CD4-positive, CD25-positive, alpha-beta regulatory T cell (primary cell): Measurements from ENCODE around the gene POU2AF3. TPM values are rescaled to one million over a fixed set of nuclear protein-coding genes. Genes with fewer than 3 reads are reported as not detected.

ENCODE experiments used
- ATAC-seq, 2 donors: fragments of 150-1000 bp; cut with Tn5 transposase; one replicate each; pipeline ENCODE4 v1.10.0; 2021; ENCODE audit warnings: low read depth in 2 of 2, moderate number of reproducible peaks in 2 of 2, moderate library complexity in 1 of 2
- DNase-seq, 3 donors: peaks; one replicate each; pipeline versions ENCODE4 v3.0.0 to v3.0.0-alpha.2; 2012 to 2022; ENCODE audit warnings: mixed read lengths in 1 of 3
- H3K27ac ChIP-seq: one replicate; pipeline ENCODE4 v1.7.0; 2013; ENCODE audit warnings: mild to moderate bottlenecking, low read length; ENCODE audit not compliant: insufficient read depth, poor library complexity, severe bottlenecking
- H3K27me3 ChIP-seq: one replicate; pipeline ENCODE4 v1.7.0; 2013; ENCODE audit warnings: low read length; ENCODE audit not compliant: control insufficient read depth, insufficient read depth
- H3K36me3 ChIP-seq: one replicate; pipeline ENCODE4 v1.7.0; 2013; ENCODE audit warnings: mild to moderate bottlenecking, low read length, moderate library complexity; ENCODE audit not compliant: control insufficient read depth, insufficient read depth
- H3K4me1 ChIP-seq: 2 replicates; pipeline ENCODE4 v1.7.0; 2013; ENCODE audit warnings: mild to moderate bottlenecking, low read length; ENCODE audit not compliant: insufficient read depth, control insufficient read depth, poor library complexity, severe bottlenecking
- H3K4me3 ChIP-seq: one replicate; pipeline ENCODE4 v1.7.0; 2013; ENCODE audit warnings: low read depth, mild to moderate bottlenecking, low read length, moderate library complexity
- H3K9me3 ChIP-seq, 2 experiments: 1 replicate in 1 of 2; 2 replicates in 1 of 2; pipeline ENCODE4 v1.7.0; 2013; ENCODE audit warnings: low read length in 2 of 2, mild to moderate bottlenecking in 1 of 2, moderate library complexity in 1 of 2; ENCODE audit not compliant: control insufficient read depth in 2 of 2
- H3K27ac Mint-ChIP-seq, 3 donors: one replicate each; pipeline ENCODE4 v1.8.0; 2020 to 2022; ENCODE audit warnings: mild to moderate bottlenecking in 3 of 3, mixed read lengths in 3 of 3, moderate library complexity in 2 of 3
- H3K27me3 Mint-ChIP-seq: one replicate; pipeline ENCODE4 v1.8.0; 2022; ENCODE audit warnings: mild to moderate bottlenecking, mixed read lengths
- H3K36me3 Mint-ChIP-seq: one replicate; pipeline ENCODE4 v1.8.0; 2020; ENCODE audit warnings: mixed read lengths
- H3K4me1 Mint-ChIP-seq, 4 donors: one replicate each; pipeline ENCODE4 v1.8.0; 2020 to 2022; ENCODE audit warnings: mixed read lengths in 4 of 4, mild to moderate bottlenecking in 1 of 4
- H3K4me3 Mint-ChIP-seq, 4 donors: one replicate each; pipeline ENCODE4 v1.8.0; 2020 to 2022; ENCODE audit warnings: mild to moderate bottlenecking in 4 of 4, mixed read lengths in 4 of 4, moderate library complexity in 3 of 4
- H3K9me3 Mint-ChIP-seq, 7 donors: one replicate each; pipeline ENCODE4 v1.8.0; 2020 to 2022; ENCODE audit warnings: mixed read lengths in 7 of 7, mild to moderate bottlenecking in 3 of 7, moderate library complexity in 2 of 7
- polyA plus RNA-seq, 4 donors: library from polyadenylated mRNA; unstranded; fragments of 300-500 nt; fragmentation: Illumina TruSeq; gene quantifications; one replicate each; pipeline ENCODE4 v1.2.3, GENCODE V29; 2021
- total RNA-seq: library from RNA; stranded (reverse); gene quantifications from one replicate; pipeline ENCODE4 v1.2.3, GENCODE V29; 2022

Gene POU2AF3
- total and polyA plus RNA-seq, 5 donors from 2014 or later, result not detected

GRCh38 chr11:111352231-111352746 lies 53.9 kb downstream of the POU2AF3 start:
- ATAC-seq (no peak), DNase-seq (no peak)
- H3K36me3 Mint-ChIP-seq, result no peaks in the 10 kb centered on the region
- Histone ChIP-seq H3K4me1 (no peaks in the 10 kb centered on the region), H3K27me3 (peaks cover 3% of the 10 kb centered on the region), H3K4me3 (no peak overlapping the region), H3K36me3 (no peaks in the 10 kb centered on the region), H3K27ac (no peak overlapping the region), H3K9me3 (no peaks in the 10 kb centered on the region)
- H3K27ac Mint-ChIP-seq, result no peak overlapping the region
- H3K4me1 Mint-ChIP-seq, result no peaks in the 10 kb centered on the region
- H3K4me3 Mint-ChIP-seq, result no peak overlapping the region
- H3K27me3 Mint-ChIP-seq, result no peaks in the 10 kb centered on the region
- no peaks in the 10 kb centered on the region for H3K9me3 Mint-ChIP-seq

- Histone ChIP-seq H3K4me3 (no peak overlapping the region), H3K27ac (no peak overlapping the region), H3K27me3 (no peaks in the 10 kb centered on the region), H3K9me3 (no peaks in the 10 kb centered on the region), H3K36me3 (no peaks in the 10 kb centered on the region), H3K4me1 (no peaks in the 10 kb centered on the region)
- Mint-ChIP-seq H3K36me3 (no peaks in the 10 kb centered on the region), H3K27ac (peak overlapping the region in 1 of 3 donors; percentile 71), H3K9me3 (no peaks in the 10 kb centered on the region), H3K27me3 (no peaks in the 10 kb centered on the region), H3K4me1 (no peaks in the 10 kb centered on the region), H3K4me3 (no peak overlapping the region)
- DNase-seq, result no peak
- ATAC-seq, result no peak
Measured at GRCh38 chr11:111352935-111353710, 54.8 kb downstream of the POU2AF3 start.

DNA sequence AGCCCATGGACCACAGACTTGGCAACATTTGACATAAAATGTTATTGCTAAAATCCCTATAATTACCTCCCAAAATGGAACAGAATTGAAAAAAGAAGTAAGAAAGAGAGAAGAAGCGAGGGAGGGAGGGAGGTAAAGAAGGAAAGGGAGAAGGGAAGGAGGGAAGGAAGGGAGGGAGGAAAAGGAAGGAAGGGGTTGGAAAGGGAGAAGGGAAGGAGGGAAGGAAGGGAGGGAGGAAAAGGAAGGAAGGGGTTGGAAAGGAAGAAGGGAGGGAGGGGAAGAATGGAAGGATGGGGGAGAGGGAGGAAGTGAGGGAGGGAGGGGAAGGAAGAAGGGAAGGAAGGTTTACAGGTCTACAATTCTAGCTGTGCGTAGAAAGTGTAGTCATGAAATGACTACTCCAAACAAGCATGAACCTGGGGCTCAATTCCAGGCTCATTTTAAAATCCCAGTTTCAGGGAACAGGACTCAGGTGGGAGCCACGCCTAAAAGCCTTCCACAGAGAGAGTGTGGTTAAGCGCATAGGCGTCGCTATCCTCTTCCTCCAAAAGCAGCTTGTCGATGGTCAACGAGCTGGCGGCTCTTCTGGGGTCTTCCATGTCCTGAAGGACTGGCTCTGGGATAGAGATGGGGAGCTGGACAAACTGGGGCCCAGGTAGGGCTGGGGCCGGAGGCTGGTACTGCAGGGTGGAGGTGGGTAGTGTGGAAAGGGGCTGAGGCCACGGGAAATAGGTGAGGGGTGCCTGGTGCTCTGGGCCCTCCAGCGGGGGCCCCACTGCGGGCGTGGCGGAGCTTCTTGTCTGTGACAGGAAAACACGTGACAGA lies 55.6 kb downstream of the POU2AF3 start:
- no peaks in the 10 kb centered on the region for H3K4me1 ChIP-seq
- Mint-ChIP-seq H3K27me3 (no peaks in the 10 kb centered on the region), H3K4me1 (no peaks in the 10 kb centered on the region), H3K4me3 (no peak overlapping the region), H3K27ac (no peak overlapping the region), H3K9me3 (no peaks in the 10 kb centered on the region), H3K36me3 (no peaks in the 10 kb centered on the region)
- H3K27ac ChIP-seq, result no peak overlapping the region
- no peak for DNase-seq
- no peaks in the 10 kb centered on the region for H3K9me3 ChIP-seq
- no peak overlapping the region for H3K4me3 ChIP-seq
- no peaks in the 10 kb centered on the region for H3K36me3 ChIP-seq
- ATAC-seq, result no peak
- no peaks in the 10 kb centered on the region for H3K27me3 ChIP-seq

DNA sequence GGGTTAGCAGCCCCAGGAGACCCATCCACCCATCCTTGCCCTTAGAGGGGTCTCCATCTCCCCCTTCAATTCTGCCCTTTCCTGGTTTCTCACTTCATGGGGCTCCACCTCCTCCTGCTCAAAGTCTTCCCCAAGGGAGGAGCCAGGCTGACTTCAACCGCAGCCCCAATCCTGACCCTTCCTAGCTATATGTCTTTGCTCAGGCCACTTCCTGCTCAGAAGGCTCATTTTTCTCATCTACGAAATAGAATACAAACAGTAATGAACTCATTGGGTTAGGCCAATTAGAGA lies 56.2 kb downstream of the POU2AF3 start:
- Mint-ChIP-seq H3K27ac (no peak overlapping the region), H3K27me3 (no peaks in the 10 kb centered on the region), H3K9me3 (no peaks in the 10 kb centered on the region), H3K4me1 (no peaks in the 10 kb centered on the region), H3K4me3 (no peak overlapping the region), H3K36me3 (no peaks in the 10 kb centered on the region)
- Histone ChIP-seq H3K36me3 (no peaks in the 10 kb centered on the region), H3K4me1 (no peaks in the 10 kb centered on the region), H3K4me3 (no peak overlapping the region), H3K9me3 (no peaks in the 10 kb centered on the region), H3K27me3 (no peaks in the 10 kb centered on the region), H3K27ac (no peak overlapping the region)
- no peak for ATAC-seq
- DNase-seq, result no peak

DNA sequence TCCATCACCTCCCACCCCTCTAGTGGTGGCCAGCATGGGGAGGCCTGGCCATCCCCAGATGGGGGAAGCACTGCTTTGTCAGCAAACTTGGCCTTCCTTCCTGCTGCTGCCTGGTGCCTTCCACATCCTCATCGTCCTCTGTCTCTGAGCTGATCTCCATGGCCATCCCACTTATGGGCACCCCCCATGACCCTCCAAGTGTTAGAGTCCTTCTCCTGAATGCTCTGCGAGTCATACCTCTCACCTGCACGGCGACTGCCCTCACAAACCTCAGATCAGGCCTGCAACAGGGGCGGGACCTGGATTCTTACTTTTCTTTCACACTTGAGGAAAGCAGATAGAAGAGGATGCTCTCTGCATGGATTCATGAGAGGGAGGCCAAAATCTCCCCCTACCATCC lies 56.8 kb downstream of the POU2AF3 start:
- no peak for DNase-seq
- Mint-ChIP-seq H3K4me3 (no peak overlapping the region), H3K36me3 (no peaks in the 10 kb centered on the region), H3K4me1 (no peaks in the 10 kb centered on the region), H3K27me3 (no peaks in the 10 kb centered on the region), H3K9me3 (no peaks in the 10 kb centered on the region), H3K27ac (no peak overlapping the region)
- ATAC-seq, result no peak
- Histone ChIP-seq H3K9me3 (no peaks in the 10 kb centered on the region), H3K36me3 (no peaks in the 10 kb centered on the region), H3K4me3 (no peak overlapping the region), H3K27me3 (no peaks in the 10 kb centered on the region), H3K4me1 (no peaks in the 10 kb centered on the region), H3K27ac (no peak overlapping the region)

DNA sequence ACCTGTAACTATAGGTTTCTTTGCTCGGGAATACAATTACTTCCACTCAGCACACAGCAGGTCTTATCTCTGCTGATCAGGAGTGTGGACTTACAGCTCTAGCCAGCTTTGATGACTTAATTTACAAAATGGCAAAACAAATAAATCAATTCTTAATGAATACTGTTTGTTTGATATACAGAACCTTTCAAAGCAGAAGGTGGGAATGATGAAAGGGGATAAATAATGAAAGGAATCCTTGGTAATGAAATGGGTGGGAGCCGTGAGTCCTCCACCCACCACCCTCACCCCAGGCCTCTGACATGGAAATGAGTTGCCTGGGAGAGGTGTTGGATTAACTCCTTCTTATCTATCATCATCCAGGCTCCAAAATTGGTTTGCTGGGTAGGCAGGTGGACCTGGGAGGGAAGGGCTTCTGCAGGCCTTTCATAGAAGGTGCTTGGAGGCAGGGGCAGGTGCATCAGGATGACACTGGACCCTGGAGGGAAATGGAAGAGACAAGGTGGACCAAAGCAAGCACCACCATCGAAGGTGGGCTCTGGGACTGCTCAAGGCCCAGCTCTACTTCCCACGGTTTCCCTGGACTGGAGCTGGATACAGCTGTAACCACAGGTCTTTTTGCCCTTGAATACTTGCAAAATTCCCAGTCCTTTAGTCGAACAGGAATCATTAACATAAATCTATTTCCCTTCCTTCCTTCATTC lies 57.8 kb downstream of the POU2AF3 start:
- no peak overlapping the region for H3K27ac ChIP-seq
- H3K9me3 ChIP-seq, result no peaks in the 10 kb centered on the region
- H3K27ac Mint-ChIP-seq, result no peak overlapping the region
- no peaks in the 10 kb centered on the region for H3K27me3 ChIP-seq
- H3K4me3 ChIP-seq, result no peak overlapping the region
- H3K27me3 Mint-ChIP-seq, result no peaks in the 10 kb centered on the region
- H3K36me3 Mint-ChIP-seq, result no peaks in the 10 kb centered on the region
- no peak for ATAC-seq
- H3K36me3 ChIP-seq, result no peaks in the 10 kb centered on the region
- no peaks in the 10 kb centered on the region for H3K9me3 Mint-ChIP-seq
- no peak for DNase-seq
- H3K4me1 ChIP-seq, result no peaks in the 10 kb centered on the region
- H3K4me3 Mint-ChIP-seq, result no peak overlapping the region
- H3K4me1 Mint-ChIP-seq, result peaks cover 0 to 2% (median 0%) of the 10 kb centered on the region in 4 donors

DNA sequence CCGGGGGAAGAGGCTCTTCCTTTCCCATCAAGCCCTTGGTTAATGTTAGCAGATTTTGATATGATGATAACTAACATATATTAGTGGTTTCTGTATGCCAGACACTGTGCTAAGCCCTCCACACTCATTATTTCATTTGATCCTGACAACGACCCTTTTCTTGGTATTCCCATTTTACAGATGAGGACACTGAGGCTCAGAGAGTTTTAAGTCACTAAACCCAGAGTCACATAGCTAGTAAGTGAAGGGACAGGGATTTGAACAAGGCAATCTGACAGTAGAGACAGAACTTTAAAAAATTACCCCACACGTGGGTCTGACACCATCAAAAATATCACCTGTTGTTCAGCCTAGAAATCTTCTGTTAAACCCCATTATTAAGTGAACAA lies 58.3 kb downstream of the POU2AF3 start:
- Histone ChIP-seq H3K4me1 (no peaks in the 10 kb centered on the region), H3K36me3 (no peaks in the 10 kb centered on the region), H3K27ac (no peak overlapping the region), H3K27me3 (no peaks in the 10 kb centered on the region), H3K9me3 (no peaks in the 10 kb centered on the region), H3K4me3 (no peak overlapping the region)
- Mint-ChIP-seq H3K9me3 (no peaks in the 10 kb centered on the region), H3K27me3 (no peaks in the 10 kb centered on the region), H3K4me1 (peaks cover 0 to 2% (median 0%) of the 10 kb centered on the region in 4 donors), H3K27ac (no peak overlapping the region), H3K36me3 (no peaks in the 10 kb centered on the region), H3K4me3 (no peak overlapping the region)
- DNase-seq (no peak), ATAC-seq (no peak)
